Measurements from ENCODE around the gene SLC10A7.
A peak's percentile ranks its signal among the peaks of the same experiment; 100 is the strongest.

- TF ChIP-seq CTCF (IDR thresholded peaks at IDR 0.05; ENCODE audit: low read length), result peak; percentile 33
- no peak for TF ChIP-seq EZH2 (optimal IDR thresholded peaks at IDR 0.05; ENCODE audit: low read depth, low read length)
Observed at GRCh38 chr4:146342600-146343192, 179.0 kb downstream of the SLC10A7 start.
